Measurements from ENCODE around the gene CLTC. TPM values are rescaled to one million over a fixed set of nuclear protein-coding genes. Genes with fewer than 3 reads are reported as not detected.

CLTC gene
- 114 and 126 TPM in 2 replicates for total RNA-seq
- 82.6 TPM for total RNA-seq (2013)
- 25.9 and 35.8 TPM in 2 replicates for polyA plus RNA-seq
- polyA minus RNA-seq, result 42.9 and 50.3 TPM in 2 replicates

DNA sequence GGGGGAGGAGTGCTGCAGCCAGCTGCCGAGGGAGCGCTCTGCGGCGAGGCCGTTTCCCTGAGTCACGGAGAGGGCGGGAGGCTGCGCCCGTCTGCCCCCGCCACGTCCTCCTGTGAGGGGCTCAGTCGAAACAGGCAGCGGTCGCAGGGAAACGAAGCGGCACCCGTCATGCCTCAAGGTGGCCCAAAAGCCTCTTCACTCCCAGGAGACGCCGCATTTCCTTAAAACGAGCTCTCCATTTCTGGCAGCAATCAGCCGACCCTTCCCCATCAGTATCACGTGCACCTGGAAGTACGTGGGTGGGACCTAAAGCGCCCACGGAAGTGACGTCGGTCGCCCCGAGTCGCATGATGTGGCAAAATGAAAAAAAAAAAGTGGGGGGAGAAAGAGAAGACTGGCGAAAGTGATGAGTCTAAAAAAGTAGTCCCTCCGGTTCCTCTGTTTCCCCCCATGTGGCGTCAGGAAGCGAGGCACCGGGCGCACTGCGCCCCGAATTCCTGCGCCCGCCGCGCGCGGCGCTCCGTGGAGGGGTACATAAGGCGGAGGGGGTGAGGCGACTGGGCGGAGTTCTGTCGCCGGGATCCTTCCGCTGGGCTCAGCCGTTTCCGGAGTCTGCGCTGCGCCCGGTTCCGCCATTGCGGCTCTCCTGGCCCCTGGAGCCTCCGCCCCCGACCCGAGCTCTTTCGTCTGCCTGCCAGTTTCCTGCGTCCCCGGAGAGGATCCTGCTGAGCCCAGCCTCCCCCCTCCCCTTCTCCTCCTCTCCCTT, at the start of gene CLTC:
Gene CLTC, plus strand, starts transcription at position 598 of the 766 bp plus-strand sequence. CDS start 237 bp downstream, outside the sequence.
- Histone ChIP-seq H3K9me3 (ENCODE audit: control extremely low read depth in 1 of 3, control insufficient read depth in 2 of 3, insufficient read depth in 1 of 3, low read length in 2 of 3) (no peaks in the 10 kb centered on the region), H3K27ac (ENCODE audit: low read length in 2 of 2) (peak within 1 kb of the TSS; percentile 96 to 99), H3K79me2 (ENCODE audit: control insufficient read depth, insufficient read depth, low read length) (peaks cover 74% of the 10 kb centered on the region), H3K4me2 (replicated peaks; ENCODE audit: low read depth, low read length, poor library complexity, severe bottlenecking) (peak within 1 kb of the TSS; percentile 90), H3K4me1 (ENCODE audit: control insufficient read depth in 2 of 2, insufficient read depth in 2 of 2, low read length in 2 of 2) (peaks cover 44 to 48% of the 10 kb centered on the region in 2 donors), H3K27me3 (replicated peaks in 1 of 4; ENCODE audit: control extremely low read depth in 1 of 4, control insufficient read depth in 3 of 4, insufficient read depth in 4 of 4, low read length in 3 of 4) (no peaks in the 10 kb centered on the region), H3K36me3 (replicated peaks in 1 of 2; ENCODE audit: control extremely low read depth in 1 of 2, control insufficient read depth in 1 of 2, extremely low read depth in 1 of 2, insufficient read depth in 2 of 2, low read length in 1 of 2) (no peaks in the 10 kb centered on the region), H2AFZ (ENCODE audit: insufficient read depth, low read depth, low read length, poor library complexity, severe bottlenecking) (peak within 1 kb of the TSS; percentile 89), H4K20me1 (ENCODE audit: control insufficient read depth, insufficient read depth, low read length, poor library complexity, severe bottlenecking) (peaks cover 17% of the 10 kb centered on the region), H3K9ac (ENCODE audit: low read length) (peak within 1 kb of the TSS; percentile 82), H3K4me3 (ENCODE audit: control extremely low read depth in 1 of 5, extremely low read depth in 1 of 5, insufficient read depth in 1 of 5, low read depth in 2 of 5, low read length in 4 of 5) (peak within 1 kb of the TSS; percentile 69 to 100 (median 99))
- intact Hi-C loops (cut with micrococcal nuclease), result loop anchor here (1.0 to 10.0 kb wide), 8 partner anchors 23 to 981 kb away; partner anchors contain the start of genes DHX40, PPM1D, PTRH2 and TUBD1
- ATAC-seq (ENCODE audit: low read depth) (peak; percentile 80), DNase-seq (peak; percentile 100)
- TF ChIP-seq, protein P1, sequence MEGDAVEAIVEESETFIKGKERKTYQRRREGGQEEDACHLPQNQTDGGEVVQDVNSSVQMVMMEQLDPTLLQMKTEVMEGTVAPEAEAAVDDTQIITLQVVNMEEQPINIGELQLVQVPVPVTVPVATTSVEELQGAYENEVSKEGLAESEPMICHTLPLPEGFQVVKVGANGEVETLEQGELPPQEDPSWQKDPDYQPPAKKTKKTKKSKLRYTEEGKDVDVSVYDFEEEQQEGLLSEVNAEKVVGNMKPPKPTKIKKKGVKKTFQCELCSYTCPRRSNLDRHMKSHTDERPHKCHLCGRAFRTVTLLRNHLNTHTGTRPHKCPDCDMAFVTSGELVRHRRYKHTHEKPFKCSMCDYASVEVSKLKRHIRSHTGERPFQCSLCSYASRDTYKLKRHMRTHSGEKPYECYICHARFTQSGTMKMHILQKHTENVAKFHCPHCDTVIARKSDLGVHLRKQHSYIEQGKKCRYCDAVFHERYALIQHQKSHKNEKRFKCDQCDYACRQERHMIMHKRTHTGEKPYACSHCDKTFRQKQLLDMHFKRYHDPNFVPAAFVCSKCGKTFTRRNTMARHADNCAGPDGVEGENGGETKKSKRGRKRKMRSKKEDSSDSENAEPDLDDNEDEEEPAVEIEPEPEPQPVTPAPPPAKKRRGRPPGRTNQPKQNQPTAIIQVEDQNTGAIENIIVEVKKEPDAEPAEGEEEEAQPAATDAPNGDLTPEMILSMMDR (IDR thresholded peaks at IDR 0.05), result no peak
- no peak for TF ChIP-seq EZH2 (IDR thresholded peaks at IDR 0.05; ENCODE audit: borderline replicate concordance, insufficient read depth, low read depth, low read length, poor library complexity, severe bottlenecking)
- H3K9me3 Mint-ChIP-seq (ENCODE audit: insufficient read depth), result no peaks in the 10 kb centered on the region
- H3K4me1 Mint-ChIP-seq, result peaks cover 47% of the 10 kb centered on the region
- ChIA-PET POLR2A (interaction anchor here (0.6 to 2.6 kb wide), 13 partner anchors 9 to 1757 kb away, joined by 3 to 20 read pairs (median 3); partner anchors contain the start of genes DHX40, HSF5, PTRH2 and RNFT1), CTCF (interaction anchor here (0.6 to 1.5 kb wide), 7 partner anchors 23 to 295 kb away, joined by 3 to 12 read pairs (median 3); partner anchors contain the start of gene DHX40)
- no peaks in the 10 kb centered on the region for H3K27me3 Mint-ChIP-seq
- peak within 1 kb of the TSS; percentile 90 for H3K4me3 Mint-ChIP-seq
- WGBS (ENCODE audit: insufficient coverage), result under 1% methylated on average over 60 of the region's 65 CpGs
- H3K27ac Mint-ChIP-seq, result peak within 1 kb of the TSS; percentile 97
